Nephron progenitor cell (in vitro differentiated cells): ENCODE measurements around the gene FAP.

ENCODE experiments used
- DNase-seq: peaks from one replicate; pipeline ENCODE4 v3.0.0; 2021
- H3K27ac Mint-ChIP-seq: 2 replicates; pipeline ENCODE4 v1.8.0; 2021; ENCODE audit warnings: mild to moderate bottlenecking, moderate library complexity, mixed read lengths
- H3K27me3 Mint-ChIP-seq: 2 replicates; pipeline ENCODE4 v1.8.0; 2021; ENCODE audit warnings: mild to moderate bottlenecking, low read depth, mixed read lengths; ENCODE audit not compliant: poor library complexity
- H3K36me3 Mint-ChIP-seq: 2 replicates; pipeline ENCODE4 v1.8.0; 2021; ENCODE audit warnings: low read depth, mixed read lengths
- H3K4me1 Mint-ChIP-seq: 2 replicates; pipeline ENCODE4 v1.8.0; 2021; ENCODE audit warnings: mixed read lengths
- H3K4me3 Mint-ChIP-seq: 2 replicates; pipeline ENCODE4 v1.8.0; 2021; ENCODE audit warnings: mild to moderate bottlenecking, moderate library complexity, mixed read lengths
- H3K9me3 Mint-ChIP-seq: 2 replicates; pipeline ENCODE4 v1.8.0; 2021; ENCODE audit warnings: mild to moderate bottlenecking, moderate library complexity, mixed read lengths
- CTCF ChIP-seq: fragments of 200-600 bp; sonication (generic); IDR thresholded peaks from 2 replicates; pipeline ENCODE4 v1.5.0; 2021; ENCODE audit warnings: antibody characterized with exemption

The FAP gene

GRCh38 chr2:162252153-162252552 lies 8.9 kb upstream of the FAP start:
- Mint-ChIP-seq H3K27me3 (no peaks in the 10 kb centered on the region), H3K36me3 (no peaks in the 10 kb centered on the region), H3K27ac (no peak overlapping the region), H3K4me3 (no peak overlapping the region), H3K9me3 (no peaks in the 10 kb centered on the region), H3K4me1 (no peaks in the 10 kb centered on the region)
- DNase-seq, result no peak
- no peak for TF ChIP-seq CTCF

- H3K4me3 Mint-ChIP-seq, result no peak overlapping the region
- no peak for TF ChIP-seq CTCF
- no peak overlapping the region for H3K27ac Mint-ChIP-seq
- peaks cover 5% of the 10 kb centered on the region for H3K4me1 Mint-ChIP-seq
- H3K36me3 Mint-ChIP-seq, result no peaks in the 10 kb centered on the region
- H3K9me3 Mint-ChIP-seq, result no peaks in the 10 kb centered on the region
- H3K27me3 Mint-ChIP-seq, result no peaks in the 10 kb centered on the region
- no peak for DNase-seq
These were observed 2.5 kb upstream of the FAP start for GRCh38 chr2:162245781-162246180.

GRCh38 chr2:162245061-162245460 lies 1.8 kb upstream of the FAP start:
- no peak for TF ChIP-seq CTCF
- Mint-ChIP-seq H3K4me1 (peaks cover 5% of the 10 kb centered on the region), H3K36me3 (no peaks in the 10 kb centered on the region), H3K9me3 (no peaks in the 10 kb centered on the region), H3K27ac (no peak overlapping the region), H3K4me3 (no peak overlapping the region), H3K27me3 (no peaks in the 10 kb centered on the region)
- DNase-seq, result no peak

- TF ChIP-seq CTCF, result no peak
- no peak overlapping the region for H3K27ac Mint-ChIP-seq
These were observed 1.3 kb upstream of the FAP start for GRCh38 chr2:162244541-162245031.

GRCh38 chr2:162243715-162244114 lies 470 bp upstream of the FAP start:
- no peak for DNase-seq
- H3K9me3 Mint-ChIP-seq, result no peaks in the 10 kb centered on the region
- peaks cover 6% of the 10 kb centered on the region for H3K27me3 Mint-ChIP-seq
- no peak overlapping the region for H3K4me3 Mint-ChIP-seq
- H3K4me1 Mint-ChIP-seq, result peaks cover 5% of the 10 kb centered on the region
- H3K27ac Mint-ChIP-seq, result no peak overlapping the region
- no peak for TF ChIP-seq CTCF
- no peaks in the 10 kb centered on the region for H3K36me3 Mint-ChIP-seq

More at GRCh38 chr2:162244541-162245031, 1.3 kb upstream of the FAP start:
- no peak for DNase-seq
- Mint-ChIP-seq H3K9me3 (no peaks in the 10 kb centered on the region), H3K27me3 (peaks cover under 1% of the 10 kb centered on the region), H3K36me3 (no peaks in the 10 kb centered on the region), H3K4me1 (peaks cover 5% of the 10 kb centered on the region), H3K4me3 (no peak overlapping the region)

GRCh38 chr2:162242586-162243280 lies 512 bp downstream of the FAP start:
- H3K36me3 Mint-ChIP-seq, result no peaks in the 10 kb centered on the region
- peaks cover 5% of the 10 kb centered on the region for H3K4me1 Mint-ChIP-seq
- TF ChIP-seq CTCF, result no peak
- no peak for DNase-seq
- H3K27ac Mint-ChIP-seq, result no peak overlapping the region
- H3K27me3 Mint-ChIP-seq, result peaks cover 6% of the 10 kb centered on the region
- no peaks in the 10 kb centered on the region for H3K9me3 Mint-ChIP-seq
- peak overlapping the region; percentile 58 for H3K4me3 Mint-ChIP-seq
